Mesangial cell (primary cell): ENCODE measurements around the gene FNDC8. TPM values are rescaled to one million over a fixed set of nuclear protein-coding genes. Genes with fewer than 3 reads are reported as not detected.

Experiments used
- total RNA-seq: library from RNA; depleted of rRNA; stranded (reverse); fragments of >200 nt; gene quantifications from 2 replicates; pipeline ENCODE4 v1.2.3, GENCODE V29; 2015

Gene FNDC8
- not detected in 2 replicates for total RNA-seq

DNA sequence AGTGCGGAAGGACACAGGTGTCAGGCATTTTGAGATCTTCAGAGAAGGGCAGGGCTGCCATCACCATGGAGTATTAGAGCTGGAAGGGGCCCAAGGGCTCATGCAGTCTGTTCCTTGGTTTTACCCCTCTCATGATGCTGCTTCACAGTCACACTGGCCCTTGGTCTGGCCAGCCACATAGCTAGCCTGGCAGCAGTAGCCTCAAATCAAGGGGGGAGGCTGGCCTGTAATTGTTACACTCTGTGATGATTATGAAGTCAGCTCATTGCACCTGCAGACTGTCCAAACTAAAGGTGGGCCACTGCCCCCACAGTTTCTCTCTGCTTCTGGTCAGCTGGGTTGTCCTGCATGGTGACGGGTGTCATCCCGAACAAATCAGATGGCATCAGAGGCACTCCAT, at the start of gene FNDC8:
TSS of gene FNDC8 (plus strand) at position 301 of the 400 bp plus-strand sequence. CDS start at position 380, 79 bp downstream.

GRCh38 chr17:35119370-35120165, 1.8 kb upstream of the FNDC8 start, which contains the start of gene RAD51D:
TSS of gene RAD51D (minus strand) at chr17:35119860. CDS start at chr17:35119613, 247 bp downstream.

DNA sequence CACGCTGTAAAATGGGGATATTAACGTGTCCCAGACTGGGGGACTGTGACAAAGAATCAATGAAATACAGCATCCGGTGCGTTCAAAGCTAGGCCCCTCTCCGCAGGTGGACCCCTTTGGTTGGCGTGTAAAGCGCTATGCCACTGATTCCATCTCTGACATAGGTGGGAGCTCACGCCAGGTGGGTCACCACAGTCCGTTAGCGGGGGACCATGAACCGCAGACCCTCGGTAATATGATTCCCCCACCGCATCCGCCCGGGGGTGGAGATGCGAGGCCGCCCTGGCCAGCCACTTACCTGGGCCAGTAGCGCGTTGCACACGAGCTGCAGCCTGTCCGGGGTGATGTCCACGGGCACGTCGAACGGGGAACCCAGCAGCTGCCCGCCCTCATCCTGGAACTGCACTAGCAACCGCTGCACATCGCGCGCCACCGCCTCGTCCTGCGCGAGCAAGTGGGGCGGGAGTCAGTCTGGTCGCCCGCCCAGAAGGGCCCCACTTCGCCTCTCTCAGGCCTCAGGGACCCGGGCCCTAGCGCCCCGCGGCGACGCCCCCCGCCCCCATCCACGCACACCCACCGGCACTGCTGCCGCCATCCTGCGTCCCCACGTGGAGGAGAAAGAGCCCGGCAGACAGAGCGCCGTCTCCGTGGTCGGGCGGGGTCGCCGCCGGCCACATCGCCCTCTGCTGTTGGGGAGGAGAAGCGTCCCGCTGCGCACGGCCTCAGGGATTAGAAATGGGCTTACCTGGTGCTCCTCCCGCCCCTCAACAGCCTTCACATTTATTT, 20.5 kb downstream of the FNDC8 start, which contains the start of gene NLE1:
TSS of gene NLE1 (minus strand) at position 623 of the 786 bp plus-strand sequence. CDS start at position 595, 28 bp downstream.

DNA sequence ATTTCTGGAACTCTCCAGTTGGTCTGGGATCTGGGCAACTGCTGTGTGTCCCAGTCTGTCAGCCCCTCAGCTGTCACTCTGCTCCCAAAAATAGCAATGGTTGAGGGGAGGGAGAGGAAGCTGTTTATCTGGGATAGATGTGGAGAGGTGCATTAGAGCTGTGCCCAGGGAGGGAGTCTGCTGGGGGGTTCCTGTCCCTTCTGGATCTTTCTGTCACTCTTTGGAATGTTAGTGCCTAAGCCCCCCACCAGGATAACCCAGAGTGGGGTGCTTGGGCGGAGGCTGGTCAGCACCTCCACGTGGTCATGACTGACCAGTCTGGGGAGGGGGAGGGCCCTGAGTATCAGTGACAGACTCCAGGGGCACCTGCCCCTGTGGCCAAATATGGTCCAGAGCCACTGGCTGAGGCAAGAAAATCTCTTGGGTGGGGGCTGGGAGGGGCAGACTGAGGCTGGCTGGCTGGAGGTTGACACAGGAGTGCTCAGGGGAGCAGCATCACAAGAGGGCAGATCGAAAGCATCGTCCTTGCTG, 26.0 kb downstream of the FNDC8 start, which contains the start of gene UNC45B:
TSS of gene UNC45B (plus strand) at position 443 of the 531 bp plus-strand sequence. CDS start 447 bp downstream, outside the sequence.

Other genes with a start within 250 kb of the FNDC8 start
- 0.33 and 0.38 TPM in 2 replicates for gene CCT6B, start 160.2 kb upstream of the FNDC8 start, total RNA-seq
- gene ZNF830, start 160.1 kb upstream of the FNDC8 start, total RNA-seq: 4.4 and 4.6 TPM in 2 replicates
- 29.2 and 44.0 TPM in 2 replicates for gene LIG3, start 141.1 kb upstream of the FNDC8 start, total RNA-seq
- 21.2 and 29.8 TPM in 2 replicates for gene RFFL, start 57.9 kb upstream of the FNDC8 start, total RNA-seq
- 9.1 and 10.9 TPM in 2 replicates for gene RAD51D, start 1.8 kb upstream of the FNDC8 start, total RNA-seq
- gene NLE1, start 20.7 kb downstream of the FNDC8 start, total RNA-seq: 18.3 and 32.9 TPM in 2 replicates
- gene UNC45B, start 26.2 kb downstream of the FNDC8 start, total RNA-seq: not detected in 2 replicates
- gene SLC35G3, start 72.8 kb downstream of the FNDC8 start, total RNA-seq: not detected in 2 replicates
- gene SLFN5, start 121.5 kb downstream of the FNDC8 start, total RNA-seq: 17.9 and 24.1 TPM in 2 replicates